HL-60/S4 treated with retinoic acid at 250 ng/mL for 4 days and 3 days (cell line): Measurements from ENCODE around the gene FURIN.
"Not testable (repeated sequence)": the region's sequence is repeated elsewhere in the genome, so short reads cannot be mapped to it uniquely, and the experiment has no call there.

Experiments used
- in situ Hi-C: fragments of 300-500 bp; cut with MboI; formaldehyde crosslinking; loops from 2 replicates; pipeline ENCODE4 v1.7.0; 2022; ENCODE audit warnings: low sequenced_read_pairs

The FURIN gene

DNA sequence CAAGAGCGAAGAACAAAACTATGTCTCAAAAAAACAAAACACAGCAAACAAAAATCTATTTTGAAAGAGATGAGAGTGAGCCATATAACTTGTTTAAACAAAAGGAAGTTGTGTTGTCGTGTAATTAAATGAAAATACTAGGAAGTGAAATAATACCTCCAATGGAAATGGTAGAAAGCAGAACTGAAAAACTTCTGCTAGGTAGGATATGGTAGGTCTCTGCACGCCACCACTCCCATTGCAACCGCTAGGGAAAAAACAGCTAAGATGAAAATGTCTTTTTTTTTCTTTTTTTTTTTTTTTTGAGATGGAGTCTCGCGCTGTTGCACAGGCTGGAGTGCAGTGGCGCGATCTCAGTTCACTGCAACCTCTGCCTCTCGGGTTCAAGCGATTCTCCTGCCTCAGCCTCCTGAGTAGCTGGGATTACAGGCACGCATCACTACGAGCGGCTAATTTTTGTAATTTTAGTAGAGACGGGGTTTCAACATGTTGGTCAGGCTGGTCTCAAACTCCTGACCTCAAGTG lies 28.8 kb downstream of the FURIN start:
- in situ Hi-C loops = loop anchor here (25.0 kb wide), 1 partner anchor 585 kb away; no protein-coding TSS in a partner anchor

DNA sequence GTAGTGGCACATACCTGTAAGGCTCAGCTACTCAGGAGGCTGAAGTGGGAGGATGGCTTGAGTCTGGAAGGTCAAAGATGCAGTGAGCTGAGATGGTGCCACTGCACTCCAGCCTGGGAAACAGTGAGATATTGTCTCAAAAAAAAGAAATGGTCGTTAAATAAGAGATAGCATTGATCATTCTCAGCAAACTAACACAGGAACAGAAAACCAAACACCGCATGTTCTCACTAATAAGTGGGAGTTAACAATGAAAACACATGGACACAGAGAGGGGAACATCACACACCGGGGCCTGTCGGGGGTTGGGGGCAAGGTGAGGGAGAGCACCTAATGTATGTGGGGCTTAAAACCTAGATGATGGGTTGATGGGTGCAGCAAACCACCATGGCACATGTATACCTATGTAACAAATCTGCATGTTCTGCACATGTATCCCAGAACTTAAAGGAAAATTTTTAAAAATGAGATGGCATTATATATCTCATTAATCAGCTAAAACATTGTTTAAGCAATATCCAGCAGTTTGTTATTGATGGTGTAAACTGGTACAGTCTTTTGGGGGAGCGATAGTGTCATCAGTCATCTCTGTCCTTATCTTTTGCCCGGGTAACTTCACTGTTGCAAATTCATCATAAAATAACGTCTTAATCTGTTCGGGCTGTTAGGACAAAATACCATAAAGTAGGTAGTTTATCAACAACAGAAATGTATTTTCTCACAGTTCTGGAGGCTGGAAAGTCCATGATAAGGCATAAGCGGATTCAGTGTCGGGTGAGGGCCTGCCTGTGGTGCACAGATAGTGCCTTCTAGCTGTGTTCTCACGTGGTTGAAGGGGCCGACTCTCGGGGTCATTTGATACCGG lies 33.0 kb downstream of the FURIN start:
- in situ Hi-C loops = no loop called here

DNA sequence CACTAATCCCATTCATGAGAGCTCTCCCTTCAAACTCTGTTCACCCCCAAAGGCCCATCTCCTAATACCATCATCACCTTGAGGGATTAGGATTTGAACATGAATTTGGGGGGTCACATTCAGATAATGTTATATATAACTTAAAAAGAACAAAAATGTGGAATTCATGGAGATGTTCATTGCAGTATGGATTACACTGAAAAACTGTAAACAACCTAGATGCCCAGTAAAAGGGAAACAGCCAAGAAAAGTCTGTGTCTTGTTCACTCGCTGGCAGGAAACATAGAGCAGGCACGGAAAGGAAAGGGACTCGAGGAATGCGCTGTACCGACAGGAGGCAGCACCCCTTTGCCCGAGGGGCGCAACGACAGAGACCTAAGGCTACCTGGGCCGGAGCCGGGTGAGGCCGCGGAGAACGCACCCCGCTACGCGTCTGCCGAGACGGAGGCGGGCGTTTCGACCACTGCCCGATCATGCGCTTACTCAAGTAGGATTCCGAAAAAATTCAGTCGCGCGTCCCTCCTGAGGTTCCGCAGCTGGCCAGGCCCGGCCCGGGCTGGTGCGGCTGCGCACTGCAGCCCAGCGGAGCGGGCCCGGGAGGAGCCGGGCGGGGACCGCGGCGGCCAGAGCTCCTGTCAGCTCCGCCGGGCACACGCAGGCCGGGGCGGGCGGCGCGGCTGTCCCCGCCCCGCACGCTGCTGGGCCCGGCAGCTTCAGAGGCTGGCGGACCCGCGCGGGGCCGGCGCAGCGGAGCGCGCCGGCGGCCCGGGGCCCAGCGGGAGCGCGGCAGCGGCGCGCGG lies 33.9 kb downstream of the FURIN start:
- in situ Hi-C loops = no loop called here

DNA sequence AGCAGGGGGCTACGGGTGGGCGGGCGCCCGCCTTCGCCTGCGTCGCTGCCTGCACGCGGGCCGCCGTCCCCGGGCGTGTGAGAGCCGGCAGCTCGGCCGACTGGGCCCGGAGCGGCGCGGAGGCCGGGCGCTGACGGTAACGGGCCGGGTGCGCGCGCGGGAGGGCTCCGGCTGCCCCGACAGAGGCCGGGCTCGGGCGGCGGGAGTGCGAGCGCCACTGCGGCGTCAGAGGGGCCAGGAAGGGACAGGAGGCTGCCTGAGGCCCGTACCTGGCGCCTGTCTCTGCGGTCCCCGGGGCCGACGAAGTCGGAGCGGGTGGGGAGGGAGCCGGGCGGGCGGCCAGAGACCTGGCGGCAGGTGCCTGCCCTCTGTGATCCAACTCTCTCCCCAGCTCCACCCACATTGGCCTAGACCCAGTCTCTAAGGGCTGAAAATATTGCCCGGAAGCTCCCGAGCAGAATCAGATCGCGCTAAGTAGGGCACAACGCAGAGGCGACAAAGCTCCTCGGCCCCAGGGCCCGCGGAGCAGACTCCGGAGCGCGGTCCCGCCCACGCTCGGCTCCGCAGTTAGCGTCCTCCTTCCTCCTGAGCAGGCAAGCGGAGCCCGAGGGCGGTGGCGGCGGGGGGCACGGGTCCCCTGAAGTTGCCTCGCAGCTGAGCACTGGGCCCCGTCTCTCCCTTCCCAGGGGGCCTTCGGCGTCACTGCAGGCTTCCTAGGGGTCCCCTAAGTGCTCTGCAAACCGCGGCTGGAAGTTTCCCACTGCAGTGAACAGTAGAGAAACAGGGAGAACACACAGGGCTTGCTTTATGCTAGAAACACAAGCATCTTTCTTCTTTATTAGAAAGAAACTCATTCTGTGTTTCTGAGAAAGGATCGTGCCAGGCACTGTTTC lies 34.7 kb downstream of the FURIN start, which contains the start of gene MAN2A2:
Gene MAN2A2, plus strand, starts transcription at position 463 of the 893 bp plus-strand sequence. CDS start 906 bp downstream, outside the sequence.
- in situ Hi-C loops = no loop called here

DNA sequence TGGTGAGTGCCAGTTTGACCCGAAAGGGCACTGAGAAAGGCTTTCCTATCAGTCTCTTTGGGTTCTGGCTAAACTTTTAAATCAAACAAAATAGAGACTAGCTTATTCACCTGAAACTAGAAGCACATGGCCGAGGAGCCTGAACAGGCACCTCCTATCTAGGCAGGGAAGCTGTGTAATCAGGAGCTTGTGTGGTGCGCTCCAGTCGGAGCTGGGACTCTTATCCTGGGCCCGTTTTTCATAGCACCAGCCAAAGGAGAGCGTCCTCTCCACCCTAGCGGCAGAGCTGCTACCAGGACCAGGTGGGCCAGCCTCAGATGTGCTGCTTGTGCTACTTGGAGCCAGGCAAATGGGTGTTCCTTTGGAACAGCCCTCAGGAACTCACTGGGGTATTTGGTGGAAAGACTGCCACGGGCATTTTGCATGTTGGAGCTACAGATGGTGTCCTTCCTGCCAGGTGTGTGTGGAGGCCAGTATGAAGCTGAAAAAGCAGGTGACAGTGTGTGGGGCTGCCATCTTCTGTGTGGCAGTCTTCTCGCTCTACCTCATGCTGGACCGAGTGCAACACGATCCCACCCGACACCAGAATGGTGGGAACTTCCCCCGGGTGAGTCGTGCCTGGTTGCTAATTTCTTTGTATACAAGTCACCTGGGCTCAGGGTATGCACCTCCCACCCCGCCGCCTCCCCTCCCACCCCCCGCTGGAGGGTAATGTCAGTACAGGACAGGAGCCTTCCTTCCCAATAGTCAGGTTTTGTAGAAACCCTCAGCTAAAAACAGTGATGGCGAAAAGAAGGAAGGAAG lies 35.5 kb downstream of the FURIN start:
- in situ Hi-C loops = no loop called here

DNA sequence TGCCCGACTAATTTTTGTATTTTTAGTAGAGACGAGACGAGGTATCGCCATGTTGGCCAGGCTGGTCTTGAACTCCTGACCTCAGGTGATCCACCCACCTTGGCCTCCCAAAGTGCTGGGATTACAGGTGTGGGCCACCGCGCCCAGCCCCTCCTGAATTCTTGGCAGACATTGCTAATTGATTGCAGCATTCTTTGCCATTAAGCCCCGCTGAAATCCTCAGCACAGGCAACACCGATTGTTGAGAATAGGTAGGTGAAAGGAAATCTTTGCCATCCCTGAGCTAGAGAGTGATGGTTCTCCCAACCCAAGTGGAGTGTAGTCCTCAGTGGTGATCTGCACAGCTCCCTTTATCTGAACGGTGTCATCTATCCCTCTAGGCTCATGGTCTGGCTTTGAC lies 36.4 kb downstream of the FURIN start:
- in situ Hi-C loops = no loop called here

GRCh38 chr15:90905306-90906180 lies 37.2 kb downstream of the FURIN start:
- in situ Hi-C loops = no loop called here

DNA sequence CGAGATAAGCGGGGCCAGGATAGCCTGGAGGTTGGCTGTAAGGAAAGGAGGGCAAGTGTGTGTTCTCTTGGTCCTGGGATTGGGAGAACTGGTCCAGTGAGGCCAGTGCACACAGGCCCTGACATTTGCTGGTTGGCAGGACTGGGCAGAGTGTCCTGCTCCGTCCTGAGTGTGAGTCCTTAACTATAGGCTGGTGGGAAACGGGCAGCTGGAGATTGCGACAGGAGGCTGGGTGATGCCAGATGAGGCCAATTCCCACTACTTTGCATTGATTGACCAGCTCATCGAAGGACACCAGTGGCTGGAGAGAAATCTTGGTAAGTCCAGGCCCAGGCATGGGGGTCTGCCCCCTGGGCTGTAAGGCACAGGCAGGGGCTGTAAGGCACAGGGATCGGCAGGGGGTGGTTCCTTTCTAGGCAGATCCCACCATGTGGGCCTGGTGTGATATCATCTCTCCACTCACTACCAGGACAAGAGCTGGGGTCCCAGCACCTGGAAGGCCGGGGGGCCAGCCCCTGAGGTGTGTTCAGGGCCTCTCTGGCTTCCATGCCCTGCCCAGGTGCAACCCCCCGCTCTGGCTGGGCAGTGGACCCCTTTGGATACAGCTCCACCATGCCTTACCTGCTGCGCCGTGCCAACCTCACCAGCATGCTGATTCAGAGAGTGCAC lies 37.9 kb downstream of the FURIN start:
- in situ Hi-C loops = no loop called here

DNA sequence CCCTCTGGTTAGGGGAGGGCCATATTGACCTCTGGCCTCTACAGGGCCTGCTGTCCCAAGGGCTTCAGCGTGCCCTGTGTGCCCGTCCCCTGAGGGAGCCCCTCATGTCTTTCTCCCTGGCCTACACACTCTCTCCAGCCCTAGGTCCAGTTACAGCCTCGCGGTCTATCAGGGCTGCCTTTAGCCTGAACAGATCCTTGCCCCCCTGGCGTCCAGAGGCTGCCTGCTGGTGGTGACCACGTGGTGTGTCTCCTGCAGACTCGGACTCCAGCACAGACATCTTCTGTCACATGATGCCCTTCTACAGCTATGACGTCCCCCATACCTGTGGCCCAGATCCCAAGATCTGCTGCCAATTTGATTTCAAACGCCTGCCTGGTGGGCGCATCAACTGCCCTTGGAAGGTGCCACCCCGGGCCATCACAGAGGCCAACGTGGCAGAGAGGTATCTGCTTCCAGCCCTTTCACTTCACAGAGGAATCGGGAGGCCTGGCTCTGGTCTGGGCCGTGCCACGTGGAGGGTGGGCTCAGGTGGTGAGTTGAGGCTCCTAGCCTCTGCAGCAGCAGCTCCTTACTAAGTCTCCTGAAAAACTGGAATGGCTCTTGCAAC lies 38.8 kb downstream of the FURIN start:
- in situ Hi-C loops = no loop called here

GRCh38 chr15:90907838-90908507 lies 39.6 kb downstream of the FURIN start:
- in situ Hi-C loops = no loop called here

DNA sequence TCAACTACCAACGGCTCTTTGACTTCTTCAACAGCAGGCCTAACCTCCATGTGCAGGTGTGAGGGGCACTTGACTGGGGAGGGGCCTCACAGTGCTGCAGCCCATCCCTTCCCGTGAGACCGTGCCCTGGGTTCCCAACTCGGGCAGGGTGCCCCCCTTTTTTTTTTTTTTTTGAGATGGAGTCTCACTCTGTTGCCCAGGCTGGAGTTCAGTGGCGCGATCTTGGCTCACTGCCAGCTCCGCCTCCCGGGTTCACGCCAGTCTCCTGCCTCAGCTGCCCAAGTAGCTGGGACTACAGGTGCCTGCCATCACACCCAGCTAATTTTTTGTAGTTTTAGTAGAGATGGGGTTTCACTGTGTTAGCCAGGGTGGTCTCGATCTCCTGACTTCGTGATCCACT lies 41.1 kb downstream of the FURIN start:
- in situ Hi-C loops = not testable (repeated sequence)

GRCh38 chr15:90909976-90910375 lies 41.6 kb downstream of the FURIN start:
- in situ Hi-C loops = no loop called here

DNA sequence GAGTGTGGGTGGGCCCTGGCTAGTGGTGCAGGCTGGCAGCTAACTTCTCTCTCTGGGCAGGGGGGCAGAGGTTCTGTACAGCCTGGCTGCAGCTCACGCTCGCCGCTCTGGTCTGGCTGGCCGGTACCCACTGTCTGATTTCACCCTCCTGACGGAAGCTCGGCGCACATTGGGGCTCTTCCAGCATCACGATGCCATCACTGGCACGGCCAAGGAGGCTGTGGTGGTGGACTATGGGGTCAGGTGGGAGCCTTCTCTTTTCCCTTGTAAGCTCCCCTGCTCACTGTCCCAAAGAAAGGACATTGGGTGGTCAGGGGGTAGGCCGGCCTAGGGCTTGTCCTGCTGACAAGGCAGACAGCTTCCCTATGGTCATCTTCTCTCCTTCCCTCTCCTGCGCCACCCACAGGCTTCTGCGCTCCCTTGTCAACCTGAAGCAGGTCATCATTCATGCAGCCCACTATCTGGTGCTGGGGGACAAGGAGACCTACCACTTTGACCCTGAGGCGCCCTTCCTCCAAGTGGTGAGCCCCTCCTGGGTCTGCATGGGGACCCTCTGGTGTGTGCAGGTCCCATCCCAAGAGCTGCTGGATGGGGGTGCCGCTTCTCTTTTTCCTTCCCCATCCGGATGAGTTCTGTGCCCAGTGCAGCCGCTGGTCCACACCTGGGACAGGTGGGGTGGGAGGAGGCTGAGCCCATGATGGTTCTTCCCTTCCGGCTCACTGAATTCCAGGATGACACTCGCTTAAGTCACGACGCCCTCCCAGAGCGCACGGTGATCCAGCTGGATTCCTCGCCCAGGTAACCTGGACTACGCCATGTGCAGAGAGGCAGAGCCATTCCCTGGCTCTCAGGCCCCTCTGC lies 42.3 kb downstream of the FURIN start:
- in situ Hi-C loops = no loop called here

- in situ Hi-C loops = no loop called here
Measured at GRCh38 chr15:90911302-90911623, 42.9 kb downstream of the FURIN start.

- in situ Hi-C loops = no loop called here
Measured at GRCh38 chr15:90911906-90912769, 43.8 kb downstream of the FURIN start.

DNA sequence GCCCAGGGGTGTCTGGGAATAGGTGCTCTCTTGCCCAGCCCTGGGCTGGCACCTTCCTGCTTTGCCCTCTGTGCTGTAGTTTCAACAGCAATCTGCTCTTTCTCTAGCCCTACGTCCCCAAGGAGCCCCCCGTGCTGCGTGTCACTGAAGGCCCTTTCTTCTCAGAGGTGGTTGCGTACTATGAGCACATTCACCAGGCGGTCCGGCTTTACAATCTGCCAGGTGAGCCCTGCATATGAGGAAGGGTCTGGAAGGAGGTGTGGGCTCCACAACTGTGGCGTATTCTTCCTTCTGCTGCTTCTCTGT lies 44.3 kb downstream of the FURIN start:
- in situ Hi-C loops = no loop called here
